Measurements from ENCODE around the gene ACVR1. TPM values are rescaled to one million over a fixed set of nuclear protein-coding genes. Genes with fewer than 3 reads are reported as not detected.
A peak's percentile ranks its signal among the peaks of the same experiment; 100 is the strongest.

ACVR1 gene
- total RNA-seq, 4 donors from 2014 or later, result 17.9 to 41.4 (median 29.9) TPM

DNA sequence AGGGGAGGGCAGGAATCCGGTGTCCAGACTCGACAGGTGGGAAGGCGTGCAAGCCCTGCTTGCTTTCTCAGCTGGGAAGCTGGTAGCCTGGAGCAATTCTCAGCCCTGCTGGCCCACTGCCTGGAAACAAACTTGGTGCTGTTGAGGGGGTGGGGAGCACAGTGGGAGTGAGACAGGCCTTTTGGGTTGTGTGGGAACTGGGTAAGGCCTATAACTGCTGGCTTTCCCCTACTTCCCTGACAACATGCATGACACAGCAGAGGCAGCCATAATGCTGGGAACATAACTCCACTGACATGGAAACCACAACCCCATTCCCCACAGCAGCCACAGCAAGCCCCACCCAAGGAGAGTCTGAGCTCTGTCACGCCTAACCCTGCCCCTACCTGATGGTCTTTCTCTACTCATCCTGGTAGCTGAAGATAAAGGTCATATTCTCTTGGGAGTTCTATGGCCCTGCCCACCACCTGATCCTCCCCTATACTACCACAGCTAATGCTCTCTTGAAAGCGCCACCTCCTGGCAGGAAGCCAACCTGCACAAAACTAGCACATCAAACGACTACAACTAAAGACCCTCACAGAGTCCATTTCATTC is 124.6 kb downstream of the ACVR1 start:
- WGBS, 2 donors (ENCODE audit: low coverage in 1 of 2), result no CpG with 5 or more reads among the region's 6 CpGs
- Histone ChIP-seq H3K36me3 (peaks cover 0 to 52% of the 10 kb centered on the region in 2 donors), H3K27ac (no peak overlapping the region), H3K4me1 (peaks cover 0 to 6% (median 0%) of the 10 kb centered on the region in 3 donors), H3K27me3 (no peaks in the 10 kb centered on the region), H3K4me3 (no peak overlapping the region), H3K9me3 (peaks cover 0 to 10% (median 0%) of the 10 kb centered on the region in 3 donors)
- no peak for TF ChIP-seq POLR2A (IDR thresholded peaks at IDR 0.05)
- TF ChIP-seq CTCF (IDR thresholded peaks at IDR 0.05), result no peak
- no peak for TF ChIP-seq POLR2AphosphoS5 (IDR thresholded peaks at IDR 0.05)
- no peak for TF ChIP-seq EP300 (IDR thresholded peaks at IDR 0.05)
- no peak for ATAC-seq

DNA sequence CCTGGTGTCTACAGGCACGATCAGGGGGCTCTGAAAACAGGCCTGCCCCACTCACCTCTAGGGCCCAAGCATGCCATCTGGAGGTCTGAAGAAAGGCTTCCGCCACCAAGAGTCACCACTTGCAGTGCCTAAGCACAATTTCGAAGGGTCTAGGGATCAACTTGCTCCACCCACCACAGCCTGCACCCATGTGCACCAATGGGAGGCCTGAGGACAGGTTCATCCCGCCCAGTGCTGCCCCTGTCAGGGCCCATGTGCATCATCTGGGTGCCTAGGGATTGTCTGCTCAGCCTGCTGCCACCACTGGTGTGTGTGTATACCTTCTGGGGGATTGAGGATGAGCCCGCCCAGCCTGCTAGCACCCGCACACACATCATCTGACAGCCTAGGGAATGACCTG is 126.4 kb downstream of the ACVR1 start:
- H3K4me1 ChIP-seq, result peaks cover 0 to 6% (median 0%) of the 10 kb centered on the region in 3 donors
- H3K27me3 ChIP-seq, result no peaks in the 10 kb centered on the region
- peaks cover 0 to 36% of the 10 kb centered on the region in 2 donors for H3K36me3 ChIP-seq
- no peaks in the 10 kb centered on the region for H3K9me3 ChIP-seq
- no peak overlapping the region for H3K4me3 ChIP-seq
- WGBS, 2 donors (ENCODE audit: low coverage in 1 of 2), result 100% methylated on average over 1 of the region's 6 CpGs
- ATAC-seq, result peak; percentile 22
- no peak overlapping the region for H3K27ac ChIP-seq
- TF ChIP-seq CTCF (IDR thresholded peaks at IDR 0.05) (no peak), EP300 (IDR thresholded peaks at IDR 0.05) (no peak)

DNA sequence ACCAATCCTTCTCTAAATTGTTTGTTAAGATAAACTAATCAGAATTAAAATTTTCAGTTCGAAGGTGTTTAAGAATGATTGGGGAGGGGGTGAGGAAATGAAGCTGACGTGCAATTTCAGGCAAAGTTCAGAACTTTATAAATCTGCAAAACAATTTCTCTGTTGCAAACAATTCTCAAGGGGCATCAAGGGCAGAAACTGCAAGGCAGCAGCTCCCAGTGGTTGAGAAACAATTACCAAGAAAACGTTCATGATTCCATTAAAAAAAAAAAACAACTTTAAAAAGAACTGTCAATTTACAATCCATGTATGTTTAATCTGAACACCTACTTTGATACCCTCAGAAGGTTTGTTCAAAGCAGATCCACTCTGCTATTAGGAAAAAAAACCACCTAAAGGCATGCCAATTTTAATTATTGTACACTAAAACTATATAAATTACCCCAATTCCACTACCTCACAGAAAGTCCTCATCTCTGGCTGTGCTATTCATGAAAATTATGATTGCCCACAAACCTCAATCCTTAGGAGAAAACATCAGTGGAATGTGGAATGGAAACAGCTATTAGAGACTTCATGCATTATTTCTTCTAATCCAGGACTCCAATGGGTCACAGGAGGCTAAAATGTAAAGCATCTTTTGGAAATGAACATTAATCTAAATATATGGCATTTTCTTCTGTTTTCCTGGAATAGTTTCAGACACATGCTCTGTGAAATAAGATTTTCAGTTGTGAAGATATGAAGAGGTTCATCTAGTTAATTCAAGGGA is 127.6 kb downstream of the ACVR1 start:
- H3K27me3 ChIP-seq, result no peaks in the 10 kb centered on the region
- no peak overlapping the region for H3K4me3 ChIP-seq
- peaks cover 0 to 36% of the 10 kb centered on the region in 2 donors for H3K36me3 ChIP-seq
- no peak for ATAC-seq
- no peak overlapping the region for H3K27ac ChIP-seq
- 74 to 78% methylated on average over 3 of the region's 3 CpGs for WGBS, 2 donors (ENCODE audit: low coverage in 1 of 2)
- H3K4me1 ChIP-seq, result peaks cover 0 to 6% (median 0%) of the 10 kb centered on the region in 3 donors
- no peaks in the 10 kb centered on the region for H3K9me3 ChIP-seq
- TF ChIP-seq CTCF (IDR thresholded peaks at IDR 0.05) (no peak), EP300 (IDR thresholded peaks at IDR 0.05) (no peak), POLR2AphosphoS5 (IDR thresholded peaks at IDR 0.05) (no peak), POLR2A (IDR thresholded peaks at IDR 0.05) (no peak)

DNA sequence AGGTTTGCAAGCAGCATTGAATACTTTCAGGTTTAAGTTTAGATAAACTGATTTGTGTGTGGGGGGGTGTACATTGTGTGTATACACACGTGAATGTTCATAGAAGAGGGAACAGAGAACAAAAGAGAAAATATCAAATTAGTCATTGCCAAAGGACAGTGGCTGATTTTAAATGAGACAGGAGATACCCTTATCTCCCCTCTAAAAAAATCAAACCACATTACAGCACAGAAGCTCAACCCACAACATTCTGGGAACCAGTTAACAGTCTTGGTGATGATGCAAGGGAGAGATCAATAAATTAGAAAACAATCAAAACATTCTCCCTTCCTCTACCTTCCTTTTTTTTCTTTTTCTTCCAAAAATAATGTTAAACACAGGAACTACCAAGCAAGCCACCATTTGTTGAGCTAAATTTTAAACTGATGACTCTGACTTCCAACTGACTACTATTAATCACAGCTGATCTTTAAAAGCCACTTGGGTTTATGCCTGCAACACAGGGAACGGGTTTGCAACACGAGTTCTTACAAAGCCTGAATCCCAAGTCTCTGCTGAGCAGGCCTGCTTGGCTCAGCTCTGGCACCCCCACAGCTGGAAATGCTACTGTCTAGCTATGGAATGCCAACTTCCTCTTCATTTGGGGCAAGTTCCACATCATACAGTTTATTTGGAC is 128.3 kb downstream of the ACVR1 start:
- no peak overlapping the region for H3K4me3 ChIP-seq
- no peak overlapping the region for H3K27ac ChIP-seq
- H3K4me1 ChIP-seq, result peaks cover 0 to 6% (median 0%) of the 10 kb centered on the region in 3 donors
- peak; percentile 78 for ATAC-seq
- 37 to 56% methylated on average over 3 of the region's 3 CpGs for WGBS, 2 donors (ENCODE audit: low coverage in 1 of 2)
- H3K27me3 ChIP-seq, result no peaks in the 10 kb centered on the region
- H3K9me3 ChIP-seq, result no peaks in the 10 kb centered on the region
- H3K36me3 ChIP-seq, result peaks cover 0 to 33% of the 10 kb centered on the region in 2 donors
- TF ChIP-seq POLR2AphosphoS5 (IDR thresholded peaks at IDR 0.05) (no peak), EP300 (IDR thresholded peaks at IDR 0.05) (no peak), POLR2A (IDR thresholded peaks at IDR 0.05) (no peak), CTCF (IDR thresholded peaks at IDR 0.05) (no peak)
